ENCODE measurements around the gene PLCH2.

PLCH2 gene

DNA sequence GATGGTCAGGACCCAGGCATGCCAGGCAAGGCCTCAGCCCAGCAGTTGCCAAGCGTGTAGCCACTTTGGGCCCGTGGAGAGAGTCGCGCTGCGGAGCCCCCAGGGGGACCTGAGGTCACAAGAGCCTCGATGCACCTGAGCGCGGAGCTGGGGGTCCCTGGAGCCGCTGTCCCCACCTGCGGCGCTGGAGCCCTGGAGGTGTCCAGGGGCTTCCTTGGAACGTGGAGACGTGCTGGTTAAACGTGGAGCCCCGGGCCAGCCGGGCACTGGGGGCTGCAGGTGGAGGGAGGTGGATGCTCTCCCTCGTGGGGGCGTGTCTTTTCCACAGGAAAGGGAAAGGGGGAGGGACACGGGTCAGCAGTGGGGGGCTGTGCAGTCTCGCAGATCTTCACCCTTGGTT lies 3.1 kb downstream of the PLCH2 start:
- DNase-seq, result no peak

DNA sequence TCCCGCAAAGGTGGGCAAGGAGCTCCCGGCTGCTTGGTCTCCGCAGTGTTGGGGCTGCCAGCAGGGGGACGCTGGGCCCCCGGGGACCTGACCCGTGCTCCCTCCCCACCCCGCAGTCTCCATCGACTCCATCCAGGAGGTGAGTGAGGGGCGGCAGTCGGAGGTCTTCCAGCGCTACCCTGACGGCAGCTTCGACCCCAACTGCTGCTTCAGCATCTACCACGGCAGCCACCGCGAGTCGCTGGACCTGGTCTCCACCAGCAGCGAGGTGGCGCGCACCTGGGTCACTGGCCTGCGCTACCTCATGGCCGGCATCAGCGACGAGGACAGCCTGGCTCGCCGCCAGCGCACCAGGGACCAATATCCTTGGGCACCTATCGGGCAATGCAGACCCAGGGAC lies 3.5 kb downstream of the PLCH2 start:
- DNase-seq, result no peak

DNA sequence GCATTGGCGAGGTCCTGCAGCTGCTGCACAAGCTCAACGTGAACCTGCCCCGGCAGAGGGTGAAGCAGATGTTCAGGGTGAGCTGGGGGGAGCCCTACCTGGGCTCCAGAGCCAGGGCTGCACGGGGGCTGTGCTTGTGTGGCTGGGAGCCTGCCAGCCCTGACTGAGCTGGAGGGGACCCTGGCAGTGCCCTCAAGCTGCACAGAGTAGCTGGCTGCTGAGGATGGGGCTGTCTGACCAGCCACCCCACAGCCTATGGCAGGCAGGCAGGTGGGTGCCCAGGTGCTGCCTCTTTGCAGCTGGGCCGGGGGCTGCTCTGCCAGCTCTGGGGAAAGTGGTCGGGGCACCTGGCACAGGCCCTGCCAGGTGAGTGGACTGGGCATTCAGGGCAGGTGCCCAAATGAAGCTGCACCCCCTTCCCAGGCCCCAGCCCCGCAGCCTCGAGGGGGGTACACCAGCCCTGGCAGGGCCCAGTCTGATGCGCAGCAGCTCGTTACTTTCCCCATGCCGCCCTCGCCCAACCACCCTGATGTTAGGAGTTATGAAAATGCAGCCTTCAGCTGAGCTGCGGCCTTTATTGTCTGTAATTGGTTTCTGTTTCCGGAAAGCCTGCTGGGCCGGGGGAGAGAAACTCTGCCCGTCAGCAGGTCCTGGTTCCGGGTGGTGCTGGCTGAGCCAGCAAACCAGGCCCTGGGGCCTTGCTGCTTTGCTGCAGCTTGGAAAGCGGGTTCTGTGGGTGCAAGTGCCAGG lies 4.3 kb downstream of the PLCH2 start:
- DNase-seq, result peak in 2 of 3 experiments; percentile 57 to 76

DNA sequence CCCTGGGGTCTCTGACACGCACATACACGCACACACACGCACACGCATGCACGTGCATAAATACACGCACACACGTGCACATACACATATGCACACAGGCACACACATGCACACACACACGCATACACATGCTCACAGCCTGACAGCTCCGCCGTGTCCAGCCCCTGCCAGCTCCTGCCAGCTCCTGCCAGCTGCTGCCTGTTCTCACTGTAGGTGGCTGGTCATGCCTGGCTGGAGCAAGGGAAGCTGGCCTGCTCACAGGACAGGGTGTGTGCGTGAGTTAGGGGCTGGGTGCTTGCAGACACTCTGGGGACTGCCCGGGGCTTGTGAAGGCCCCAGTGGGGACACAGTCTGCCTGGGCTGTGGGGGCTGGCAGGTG lies 4.9 kb downstream of the PLCH2 start:
- DNase-seq, result peak in 2 of 3 experiments; percentile 57 to 74

DNA sequence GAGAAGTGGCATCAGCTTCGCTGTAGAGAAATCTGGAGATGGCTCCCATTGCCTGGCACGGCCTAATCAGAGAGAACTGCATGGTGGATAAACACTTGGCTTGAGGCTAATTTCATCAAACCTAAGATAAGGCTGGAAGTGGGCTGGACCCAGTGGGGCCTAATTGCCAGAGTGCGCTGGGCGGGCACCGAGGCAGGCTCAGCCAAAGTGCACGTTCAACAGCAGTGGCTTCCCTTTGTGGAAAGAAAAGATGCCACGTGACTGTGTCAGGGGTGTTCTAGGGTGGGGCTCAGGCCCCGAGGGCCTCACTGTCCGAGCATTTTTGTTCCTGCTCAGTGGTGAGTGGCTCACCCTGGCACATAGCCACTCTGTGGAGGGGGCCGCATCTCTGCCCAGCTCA lies 5.8 kb downstream of the PLCH2 start:
- peak in 1 of 3 experiments; percentile 22 for DNase-seq

DNA sequence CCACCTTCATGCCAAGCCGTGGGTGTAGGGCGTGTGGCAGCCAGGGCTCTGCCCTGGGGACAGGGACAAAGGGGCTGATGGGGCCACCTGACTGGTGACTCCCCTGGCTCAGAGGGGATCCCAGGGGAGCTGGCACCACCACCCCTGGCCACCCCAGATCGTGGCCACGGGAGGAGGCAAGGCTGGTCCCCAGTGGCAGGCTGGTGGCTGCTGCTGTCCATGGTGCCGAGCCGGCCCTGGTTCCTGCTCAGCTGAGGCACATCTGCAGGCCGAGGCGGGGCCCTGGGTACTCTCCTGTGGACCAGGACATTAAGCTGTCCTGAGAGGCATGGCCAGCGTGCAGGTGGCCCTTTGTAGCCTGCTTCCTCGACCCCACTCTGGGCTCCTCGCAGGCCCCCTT lies 6.5 kb downstream of the PLCH2 start:
- no peak for DNase-seq

DNA sequence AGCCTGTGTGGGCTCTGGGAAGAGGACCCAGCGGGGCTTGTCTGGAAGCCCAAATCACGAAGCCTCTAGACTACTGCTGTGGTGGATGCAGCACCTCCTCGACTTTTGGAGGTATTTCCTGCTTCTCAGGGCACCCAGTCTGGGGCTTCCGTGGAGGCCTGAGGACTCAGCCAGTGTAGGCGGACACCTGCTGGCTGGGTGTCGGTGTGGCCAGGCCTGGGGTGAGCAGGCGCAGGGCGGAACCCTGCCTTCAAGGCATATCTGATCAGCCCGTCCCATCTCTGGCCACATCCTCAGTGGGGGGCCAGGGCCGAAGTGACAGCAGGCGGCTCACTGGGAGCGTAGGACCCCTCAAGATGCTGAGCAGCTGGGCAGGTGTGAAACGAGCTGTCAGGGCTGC lies 6.9 kb downstream of the PLCH2 start:
- no peak for DNase-seq

DNA sequence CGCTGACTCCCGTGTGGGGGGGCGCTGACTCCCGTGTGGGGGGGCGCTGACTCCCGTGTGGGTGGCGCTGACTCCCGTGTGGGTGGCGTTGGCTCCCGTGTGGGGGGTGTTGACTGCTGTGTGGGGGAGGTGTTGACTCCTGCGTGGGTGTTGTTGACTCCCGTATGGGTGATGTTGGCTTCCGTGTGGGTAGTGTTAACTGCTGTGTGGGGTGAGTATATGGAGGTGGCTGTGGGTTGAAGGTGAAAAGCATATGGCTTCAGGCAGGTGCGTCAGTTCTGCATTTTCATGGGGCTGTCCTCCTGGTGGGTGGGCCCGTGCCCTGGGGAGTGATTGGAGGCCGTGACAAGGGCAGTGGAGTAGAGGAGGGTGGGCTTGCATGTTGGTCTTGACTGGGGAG lies 7.9 kb downstream of the PLCH2 start:
- no peak for DNase-seq

DNA sequence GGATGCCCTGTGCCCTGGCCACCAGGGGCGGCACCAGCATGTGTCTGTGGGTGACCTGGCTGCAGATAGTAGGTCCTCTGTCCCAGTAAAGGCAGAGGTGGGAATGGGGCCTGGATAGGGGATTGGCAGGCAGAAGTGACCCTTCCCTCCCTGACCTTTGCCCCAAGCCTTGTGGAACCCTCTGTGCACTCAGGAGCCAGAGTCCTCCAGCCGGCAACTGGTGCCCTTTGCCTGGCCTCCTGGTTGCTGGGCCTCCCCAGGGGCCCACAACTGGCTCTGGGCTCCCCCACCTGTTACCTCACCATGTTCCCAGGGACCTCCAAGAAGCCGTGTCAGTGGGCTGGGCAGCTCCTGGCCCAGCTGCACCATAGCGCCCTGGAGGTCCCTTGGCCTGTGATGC lies 10.0 kb downstream of the PLCH2 start:
- no peak for DNase-seq

DNA sequence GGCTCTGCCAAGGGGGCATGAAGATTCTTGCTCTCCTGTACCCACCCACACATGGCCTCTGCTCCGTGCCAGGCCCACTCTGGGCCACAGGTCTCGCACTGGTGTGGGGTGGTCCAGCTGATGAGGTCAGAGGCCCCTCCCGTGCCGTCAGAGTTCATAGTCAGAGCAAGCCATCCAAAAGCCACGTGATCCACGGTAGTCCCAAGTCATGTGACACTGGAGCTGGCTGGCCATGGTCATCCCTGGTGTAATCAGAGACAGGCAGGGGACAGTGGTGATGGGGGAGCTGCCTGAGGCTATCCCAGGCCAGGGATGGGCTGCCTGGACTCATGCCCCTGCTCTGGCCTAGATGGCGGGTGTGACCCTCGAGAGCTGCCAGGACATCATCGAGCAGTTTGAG lies 10.5 kb downstream of the PLCH2 start:
- no peak for DNase-seq

DNA sequence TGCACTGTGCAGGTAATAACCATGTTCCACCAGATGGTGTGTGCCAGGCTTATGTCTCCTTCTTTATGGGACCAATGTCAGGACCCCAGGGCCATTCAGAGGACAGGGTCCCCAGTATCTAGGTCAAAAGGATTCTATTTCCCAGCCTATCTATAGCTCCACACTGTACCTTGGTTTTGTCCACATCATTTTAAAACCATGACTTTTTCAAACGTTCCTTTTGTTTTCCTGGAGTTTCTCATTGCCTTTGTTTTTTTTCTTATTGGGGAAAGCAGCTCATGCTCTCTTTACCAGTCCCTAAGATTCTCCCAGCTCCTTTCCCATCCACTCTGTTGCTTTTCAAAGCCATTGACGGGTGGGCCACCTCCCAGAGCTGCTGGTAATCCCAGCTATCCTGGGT lies 12.6 kb downstream of the PLCH2 start:
- DNase-seq, result no peak

DNA sequence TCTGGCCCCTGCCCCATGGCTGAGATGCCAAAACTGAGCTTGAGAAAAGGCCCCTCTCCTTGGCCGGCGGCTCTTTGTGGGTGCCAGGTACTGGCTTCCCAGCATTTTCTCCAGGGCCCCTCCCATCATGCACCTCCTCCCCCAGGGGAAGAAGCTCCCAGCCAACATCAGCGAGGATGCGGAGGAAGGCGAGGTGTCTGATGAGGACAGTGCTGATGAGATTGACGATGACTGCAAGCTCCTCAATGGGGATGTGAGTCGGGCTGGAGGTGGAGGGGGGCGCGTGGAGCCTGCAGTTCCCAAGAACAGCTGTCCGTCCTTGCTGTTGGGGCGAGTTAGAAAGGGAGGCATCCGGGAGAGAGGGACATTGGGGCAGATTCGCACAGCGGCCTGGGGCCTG lies 13.5 kb downstream of the PLCH2 start:
- no peak for DNase-seq

DNA sequence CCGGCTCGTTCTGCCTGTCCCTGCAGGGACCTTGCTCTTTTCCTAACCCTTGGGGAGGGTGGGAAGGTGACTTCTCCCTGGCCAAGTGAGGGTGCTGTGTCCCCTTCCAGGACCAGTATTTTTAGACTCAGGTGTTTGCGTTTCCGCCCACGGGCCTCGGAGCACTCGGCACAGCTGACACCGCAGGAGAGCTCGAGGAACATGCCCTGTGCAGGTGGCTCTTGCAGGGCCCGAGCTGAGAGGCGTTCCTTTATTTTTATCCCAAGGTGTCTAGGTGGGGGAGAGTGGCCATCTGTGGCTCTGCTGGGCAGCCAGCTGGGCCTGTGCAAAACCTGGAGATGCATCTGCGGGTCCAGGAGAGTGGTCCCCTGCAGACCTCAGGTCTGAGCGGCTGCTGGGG lies 16.0 kb downstream of the PLCH2 start:
- DNase-seq, result peak in 2 of 3 experiments; percentile 27 to 61

DNA sequence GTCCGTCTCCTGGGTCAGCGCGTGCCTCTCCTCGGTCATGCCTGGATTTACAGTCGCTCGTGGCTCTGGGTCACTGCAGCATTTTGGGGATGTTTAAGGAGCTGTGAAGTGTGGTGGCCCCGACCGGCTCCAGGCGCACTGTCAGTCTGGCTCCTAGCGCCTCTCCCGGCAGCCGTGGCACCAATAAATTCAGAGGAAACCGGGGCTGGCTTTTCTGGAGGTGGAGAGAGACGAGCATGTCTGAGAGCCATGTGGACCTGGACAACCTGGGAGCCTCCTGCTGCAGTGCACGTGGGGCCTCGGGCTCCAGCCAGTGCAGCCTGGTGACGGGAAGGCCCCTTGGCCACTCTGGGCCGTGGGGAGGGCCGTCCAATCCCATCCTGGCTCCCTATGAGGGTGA lies 17.1 kb downstream of the PLCH2 start:
- DNase-seq, result no peak

DNA sequence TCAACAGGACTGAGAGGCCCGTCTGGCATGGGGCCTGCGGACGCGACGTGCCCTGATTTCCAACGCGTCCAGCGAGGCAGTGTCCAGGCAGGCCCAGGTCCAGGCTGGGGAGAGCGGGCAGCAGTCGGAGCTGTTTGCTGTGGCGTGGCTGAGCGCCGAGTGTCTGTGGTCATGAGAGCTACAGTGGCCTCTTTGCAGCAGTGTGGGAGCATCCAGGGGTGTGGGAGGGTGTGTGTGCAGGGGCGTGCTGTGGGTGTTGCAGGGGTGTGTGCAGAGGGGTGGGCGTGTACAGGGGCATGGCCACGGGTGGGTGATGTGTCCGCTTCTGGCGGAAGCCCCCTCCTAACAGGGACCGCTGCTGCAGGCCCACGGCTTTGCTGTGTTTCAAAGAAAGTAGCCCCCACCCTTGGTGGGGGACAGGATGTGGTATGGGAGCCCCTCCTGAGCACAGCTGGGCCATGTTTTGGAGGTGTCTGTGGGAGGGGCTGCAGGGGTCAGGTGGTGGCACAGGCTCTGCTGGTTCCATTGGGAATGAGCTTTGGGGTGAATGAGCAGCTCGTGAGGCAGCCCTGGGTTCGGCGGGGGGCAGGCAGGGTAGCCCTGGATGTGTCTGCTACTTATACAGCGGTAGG lies 17.7 kb downstream of the PLCH2 start:
- no peak for DNase-seq

DNA sequence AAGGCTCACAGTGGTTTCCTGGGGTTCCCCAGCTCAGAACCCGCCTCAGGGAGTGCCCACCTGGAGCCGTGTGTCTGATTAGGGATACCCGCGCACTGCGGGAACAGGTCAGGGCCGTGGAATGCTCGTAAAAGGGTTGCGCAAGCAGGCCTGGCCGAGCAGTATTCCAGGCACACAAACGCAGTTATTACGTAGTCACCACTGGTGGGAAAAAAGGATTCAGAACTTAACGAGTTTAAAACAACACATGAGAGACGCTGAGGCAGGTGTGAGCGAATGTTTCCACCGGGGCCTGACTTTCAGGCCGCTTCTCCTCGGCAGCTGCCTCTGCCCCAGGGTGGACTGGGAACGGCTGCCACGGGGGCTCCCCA lies 18.2 kb downstream of the PLCH2 start:
- DNase-seq, result no peak

DNA sequence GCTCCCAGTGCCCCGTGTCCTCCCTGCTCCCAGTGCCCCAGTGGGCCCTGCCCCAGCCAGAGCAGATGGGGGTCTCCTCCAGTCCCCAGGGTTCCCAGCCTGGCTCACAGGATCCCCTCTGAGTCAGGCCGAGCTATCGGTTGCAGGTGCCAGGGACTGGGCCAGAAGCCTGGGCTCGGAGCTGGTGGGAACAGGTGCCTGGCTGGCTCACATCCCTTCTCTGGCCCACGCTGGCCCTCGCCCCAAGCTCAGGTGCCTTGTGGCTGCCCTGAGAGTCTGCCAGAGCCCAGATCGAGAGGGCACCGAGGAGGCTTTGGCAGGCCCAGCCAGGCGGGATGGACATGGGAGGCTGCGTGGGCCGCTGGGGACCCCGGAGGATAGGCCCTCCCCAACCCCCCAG lies 18.9 kb downstream of the PLCH2 start:
- no peak for DNase-seq

DNA sequence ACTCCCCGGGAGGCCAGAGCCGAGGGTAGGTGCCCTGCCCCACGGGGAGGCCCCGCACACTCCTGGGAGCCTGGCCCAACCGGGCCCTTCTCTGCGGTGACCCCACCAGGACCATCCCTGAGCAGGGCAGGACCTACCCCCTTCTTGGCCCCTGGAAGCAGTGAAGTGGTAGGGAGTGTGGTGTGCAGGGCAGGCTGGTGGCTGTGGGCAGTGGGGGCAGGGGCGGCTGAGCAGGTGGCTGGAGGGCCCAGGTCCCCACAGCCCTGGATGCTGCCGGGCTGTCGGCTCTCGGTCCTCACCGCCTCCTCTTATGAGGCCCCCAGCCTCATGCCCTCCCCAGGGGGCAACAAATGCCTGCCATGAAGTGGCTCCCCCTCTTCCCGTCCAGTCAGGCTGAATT lies 19.5 kb downstream of the PLCH2 start:
- no peak for DNase-seq

DNA sequence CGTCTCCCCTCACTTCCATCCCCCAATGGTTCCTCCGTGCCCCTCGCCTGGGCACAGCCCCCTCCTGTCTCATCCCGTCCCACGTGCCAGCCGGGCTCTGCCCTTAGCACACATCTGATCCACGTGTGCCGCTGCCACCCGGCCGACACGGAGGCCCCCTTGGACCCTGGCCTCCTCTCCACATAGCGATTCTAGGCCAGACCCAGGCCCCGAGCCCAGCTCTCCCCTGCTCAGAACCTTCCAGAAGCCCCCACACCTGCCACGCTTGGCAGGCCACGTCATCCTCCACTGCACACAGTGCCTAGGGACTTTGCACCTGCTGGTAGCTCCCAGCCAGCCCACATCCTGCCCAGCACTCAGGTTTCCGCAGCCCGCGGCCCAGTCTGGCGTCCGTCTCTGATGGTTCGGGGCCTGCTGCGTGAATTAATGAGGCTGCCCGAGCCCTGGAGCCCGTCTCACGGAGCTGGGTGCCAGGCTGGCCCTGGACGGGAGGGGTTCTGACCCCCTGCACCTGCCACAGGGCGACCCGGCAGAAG lies 20.1 kb downstream of the PLCH2 start:
- DNase-seq, result no peak

DNA sequence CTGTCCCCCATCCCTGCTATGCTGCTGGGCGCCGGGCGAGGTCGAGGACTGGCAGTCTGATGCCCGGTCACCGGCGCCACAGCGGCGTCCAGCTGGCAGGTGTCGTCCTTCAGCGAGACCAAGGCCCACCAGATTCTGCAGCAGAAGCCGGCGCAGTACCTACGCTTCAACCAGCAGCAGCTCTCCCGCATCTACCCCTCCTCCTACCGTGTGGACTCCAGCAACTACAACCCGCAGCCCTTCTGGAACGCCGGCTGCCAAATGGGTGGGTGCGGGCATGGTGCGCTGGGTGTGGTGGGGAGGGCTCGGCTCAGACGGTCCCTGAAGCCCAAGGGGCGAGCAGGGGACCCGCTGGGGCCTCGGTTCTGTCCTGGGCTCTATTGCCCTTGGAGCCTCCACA lies 20.7 kb downstream of the PLCH2 start:
- no peak for DNase-seq

DNA sequence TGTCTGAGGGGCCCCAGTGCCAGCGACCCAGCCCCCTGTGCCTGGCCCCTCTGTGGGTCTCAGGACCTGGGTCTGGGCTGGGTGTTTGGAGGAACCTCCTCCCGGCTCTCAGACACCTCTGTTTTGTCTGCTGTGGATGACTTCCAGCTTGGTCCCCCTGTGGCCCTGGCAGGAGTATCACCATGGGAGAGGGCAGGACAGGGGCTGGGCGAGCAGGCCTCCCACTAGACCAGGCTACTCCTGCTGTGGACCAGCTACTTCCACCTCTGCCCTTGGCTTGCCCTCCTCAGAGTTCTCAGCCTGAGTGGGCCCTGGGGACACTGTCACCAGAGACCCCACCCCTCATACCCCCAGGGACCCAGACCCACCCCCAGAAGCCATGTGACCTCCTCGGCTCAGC lies 21.8 kb downstream of the PLCH2 start:
- DNase-seq, result no peak

DNA sequence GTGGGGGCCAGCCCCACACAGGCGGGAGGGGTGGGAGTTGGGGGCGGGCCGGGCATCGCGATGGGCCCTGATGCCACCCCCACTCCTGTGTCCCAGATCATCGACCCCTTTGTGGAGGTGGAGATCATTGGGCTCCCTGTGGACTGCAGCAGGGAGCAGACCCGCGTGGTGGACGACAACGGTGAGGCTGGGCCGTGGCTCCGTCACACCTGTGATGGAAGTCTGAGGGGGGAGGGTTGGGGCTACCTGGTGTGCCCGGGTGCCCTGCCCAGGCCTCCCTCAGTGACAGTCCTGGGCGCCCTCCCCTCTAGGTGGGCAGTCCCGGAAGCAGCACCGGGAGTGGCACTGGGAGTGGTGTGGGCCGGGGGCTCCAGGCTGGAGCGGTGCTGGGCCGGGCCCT lies 22.6 kb downstream of the PLCH2 start:
- no peak for DNase-seq

DNA sequence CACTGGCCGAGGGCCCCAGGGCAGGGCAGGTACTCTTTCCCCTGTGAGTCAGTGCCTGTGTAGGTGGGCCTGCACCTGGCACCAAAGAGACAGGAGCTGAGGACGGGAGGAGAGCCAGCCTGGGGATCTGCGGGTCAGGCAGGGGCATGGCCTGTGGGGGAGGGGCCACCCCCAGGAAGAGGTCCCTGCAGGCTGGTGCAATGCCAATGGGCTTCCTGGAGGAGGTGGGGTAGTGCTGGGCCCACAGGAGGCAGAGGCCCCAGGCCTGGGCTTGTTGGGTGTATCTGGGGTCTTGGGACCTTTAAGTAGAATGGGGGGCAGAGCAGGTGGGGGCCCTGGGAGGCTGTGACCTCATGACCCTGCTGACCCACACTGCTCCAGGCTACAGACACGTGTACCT lies 23.2 kb downstream of the PLCH2 start:
- no peak for DNase-seq

DNA sequence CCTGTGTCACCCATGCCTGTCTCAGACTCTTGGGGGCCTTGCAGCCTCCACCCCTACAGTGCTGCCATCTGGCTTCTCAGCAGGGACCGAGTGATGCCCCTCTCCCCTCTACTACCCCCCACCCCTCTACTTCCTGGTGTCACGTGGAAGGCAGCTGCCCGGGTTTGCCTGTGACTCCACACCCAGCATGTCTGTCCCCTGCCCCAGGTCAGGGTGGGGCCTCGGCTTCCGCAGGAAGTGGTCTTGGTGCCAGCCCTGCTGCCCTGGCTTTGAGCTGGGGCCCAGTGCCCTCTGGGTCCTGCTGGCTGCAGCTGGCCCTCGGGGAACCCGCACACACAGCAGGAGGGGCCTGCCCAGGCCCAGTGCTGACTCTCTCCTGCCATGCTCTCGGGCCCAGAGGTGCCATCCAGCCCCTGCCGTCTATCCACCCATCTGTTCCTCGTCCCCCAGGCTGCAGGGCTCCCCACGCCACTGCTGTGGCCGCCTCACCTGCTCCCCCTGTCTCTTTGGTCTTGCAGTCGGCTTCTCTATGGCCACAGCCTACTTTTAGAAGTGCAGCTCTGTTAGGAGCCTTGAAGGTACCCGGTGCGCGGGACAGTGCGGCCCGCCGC lies 24.0 kb downstream of the PLCH2 start:
- peak in 2 of 3 experiments; percentile 21 to 30 for DNase-seq
